Activated T-helper 2 cell treated with anti-CD3 and anti-CD28 coated beads, Interferon-gamma antibody, Interleukin-2, Interleukin-4, amounts not matched to agents 10 μg/mL and 5 μg/mL and 100 μg/mL, durations not matched to agents 14 hours and 24 hours and 36 hours (primary cell): ENCODE measurements around the gene LDLRAD3. TPM values are rescaled to one million over a fixed set of nuclear protein-coding genes. Genes with fewer than 3 reads are reported as not detected.

Experiments
- DNase-seq: peaks from one replicate; pipeline ENCODE4 v3.0.0; 2021; ENCODE audit warnings: low spot score
- H3K27ac Mint-ChIP-seq: one replicate; pipeline ENCODE4 v1.8.0; 2021; ENCODE audit warnings: mixed read lengths
- H3K27me3 Mint-ChIP-seq: one replicate; pipeline ENCODE4 v1.8.0; 2021; ENCODE audit warnings: low read depth, mixed read lengths
- H3K36me3 Mint-ChIP-seq: one replicate; pipeline ENCODE4 v1.8.0; 2021; ENCODE audit warnings: low read depth, mixed read lengths
- H3K4me1 Mint-ChIP-seq: one replicate; pipeline ENCODE4 v1.8.0; 2021; ENCODE audit warnings: low read depth, mixed read lengths
- H3K4me3 Mint-ChIP-seq: one replicate; pipeline ENCODE4 v1.8.0; 2021; ENCODE audit warnings: low read depth, mild to moderate bottlenecking, moderate library complexity, mixed read lengths
- H3K9me3 Mint-ChIP-seq: one replicate; pipeline ENCODE4 v1.8.0; 2021; ENCODE audit warnings: mixed read lengths
- intact Hi-C: fragments of 100-400 bp; cut with micrococcal nuclease; formaldehyde crosslinking; loops from one replicate; pipeline ENCODE4 v1.15.1; 2023
- total RNA-seq: library from RNA; stranded (reverse); gene quantifications from 2 replicates; pipeline ENCODE4 v1.2.3, GENCODE V29; 2022

LDLRAD3 gene
- total RNA-seq, 1 donor from 2014 or later = 1.4 TPM

DNA sequence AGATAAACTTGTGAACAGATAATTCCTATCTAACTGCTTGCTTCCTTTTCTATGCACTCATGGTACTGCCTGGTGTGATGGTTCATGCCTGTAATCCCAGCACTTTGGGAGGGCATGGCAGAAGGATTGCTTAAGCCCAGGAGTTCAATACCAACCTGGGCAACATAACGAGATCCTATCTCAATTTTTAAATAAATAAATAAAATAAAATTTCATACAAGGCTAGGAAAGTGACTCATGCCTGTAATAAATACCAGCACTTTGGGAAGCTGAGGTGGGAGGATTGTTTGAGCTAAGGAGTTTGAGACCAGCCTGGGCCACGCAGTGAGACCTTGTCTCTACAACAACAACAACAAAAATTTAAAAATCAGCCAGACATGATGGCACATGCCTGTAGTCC is 178.8 kb downstream of the LDLRAD3 start:
- Mint-ChIP-seq H3K27ac (no peak overlapping the region), H3K27me3 (peaks cover 17% of the 10 kb centered on the region), H3K4me1 (no peaks in the 10 kb centered on the region), H3K9me3 (no peaks in the 10 kb centered on the region), H3K4me3 (no peak overlapping the region), H3K36me3 (no peaks in the 10 kb centered on the region)
- no peak for DNase-seq
- intact Hi-C loops = no loop called here

DNA sequence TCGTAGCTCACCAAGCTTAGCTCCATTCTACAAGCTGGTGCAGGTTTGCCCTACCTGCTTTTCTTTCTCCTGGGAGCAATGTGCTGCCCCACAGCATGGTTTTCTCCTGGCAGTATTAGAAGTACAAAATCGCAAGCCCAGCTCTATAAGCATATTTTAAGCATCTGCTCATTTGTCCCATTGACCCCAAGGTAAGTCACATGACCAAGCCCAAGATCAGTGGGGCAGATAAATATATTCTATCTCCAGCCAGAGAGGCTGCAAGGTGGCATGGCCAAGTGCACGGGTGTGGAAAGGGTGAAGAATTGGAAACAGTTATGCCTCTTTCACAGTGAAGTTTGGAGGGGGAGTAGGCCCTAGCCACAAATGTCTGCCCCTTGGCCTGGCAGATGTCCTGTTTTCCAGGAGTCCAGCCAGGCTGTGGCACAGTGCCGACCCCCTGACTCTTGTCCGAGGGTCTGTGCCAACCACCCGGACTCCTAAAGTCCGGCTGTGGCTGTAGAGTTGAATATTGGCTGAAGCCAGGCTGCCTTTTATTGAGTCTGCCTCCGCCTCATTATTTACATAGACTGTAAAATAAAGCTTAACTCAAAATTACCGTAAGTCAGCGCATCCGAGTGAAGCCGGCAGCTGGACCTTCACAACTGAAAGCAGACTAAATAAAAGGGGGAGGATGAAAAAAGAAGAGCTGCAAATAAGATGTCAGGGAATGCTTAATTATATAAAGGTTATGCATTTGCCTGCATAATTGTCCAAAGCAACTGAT is 179.7 kb downstream of the LDLRAD3 start:
- Mint-ChIP-seq H3K27ac (no peak overlapping the region), H3K27me3 (peaks cover 14% of the 10 kb centered on the region), H3K4me1 (no peaks in the 10 kb centered on the region), H3K9me3 (no peaks in the 10 kb centered on the region), H3K36me3 (no peaks in the 10 kb centered on the region), H3K4me3 (no peak overlapping the region)
- intact Hi-C loops = no loop called here
- DNase-seq = no peak

DNA sequence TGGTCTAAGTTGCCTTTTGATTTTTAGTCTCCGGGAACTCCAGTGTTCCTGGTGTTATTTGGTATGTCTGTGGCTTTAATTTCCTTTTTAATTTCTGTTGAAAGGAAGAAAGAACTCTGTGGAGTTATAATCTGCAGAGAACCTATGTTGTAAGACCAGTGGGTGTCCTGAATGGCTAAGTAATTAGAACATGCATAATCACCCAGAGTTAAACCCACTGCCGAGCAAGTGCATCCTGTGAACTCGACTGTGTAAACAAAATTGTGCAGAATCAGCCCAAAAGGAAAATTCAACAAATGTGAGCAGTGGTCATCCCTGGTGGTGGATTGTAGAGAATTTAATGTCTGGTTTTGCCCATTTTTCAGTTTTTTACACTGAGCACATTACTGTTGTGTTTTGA is 182.8 kb downstream of the LDLRAD3 start:
- H3K9me3 Mint-ChIP-seq = no peaks in the 10 kb centered on the region
- intact Hi-C loops = no loop called here
- no peaks in the 10 kb centered on the region for H3K4me1 Mint-ChIP-seq
- no peak overlapping the region for H3K27ac Mint-ChIP-seq
- no peak for DNase-seq
- no peak overlapping the region for H3K4me3 Mint-ChIP-seq
- H3K27me3 Mint-ChIP-seq = peaks cover 16% of the 10 kb centered on the region
- H3K36me3 Mint-ChIP-seq = no peaks in the 10 kb centered on the region

DNA sequence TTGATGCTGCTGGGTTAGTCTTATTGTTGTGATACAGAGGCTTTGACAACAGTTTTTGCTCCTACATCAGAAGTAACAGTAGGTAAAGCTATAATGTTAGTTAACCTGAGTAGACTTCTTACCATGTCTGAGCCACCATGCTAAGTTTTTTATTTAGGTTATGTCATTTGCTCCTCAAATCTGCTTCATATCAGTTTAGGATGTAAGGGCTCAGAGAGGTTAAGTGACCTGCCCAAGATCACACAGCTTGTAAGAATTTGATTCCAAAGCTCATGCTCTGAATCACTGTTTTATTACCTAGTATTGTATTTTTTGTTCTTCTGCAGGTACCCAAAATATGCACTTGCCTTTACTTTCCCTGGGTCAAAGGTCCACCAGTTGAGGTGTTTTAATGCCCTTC is 183.7 kb downstream of the LDLRAD3 start:
- H3K27ac Mint-ChIP-seq = no peak overlapping the region
- no peaks in the 10 kb centered on the region for H3K9me3 Mint-ChIP-seq
- H3K36me3 Mint-ChIP-seq = no peaks in the 10 kb centered on the region
- H3K4me3 Mint-ChIP-seq = no peak overlapping the region
- H3K27me3 Mint-ChIP-seq = peaks cover 18% of the 10 kb centered on the region
- DNase-seq = no peak
- intact Hi-C loops = no loop called here
- peaks cover 2% of the 10 kb centered on the region for H3K4me1 Mint-ChIP-seq

DNA sequence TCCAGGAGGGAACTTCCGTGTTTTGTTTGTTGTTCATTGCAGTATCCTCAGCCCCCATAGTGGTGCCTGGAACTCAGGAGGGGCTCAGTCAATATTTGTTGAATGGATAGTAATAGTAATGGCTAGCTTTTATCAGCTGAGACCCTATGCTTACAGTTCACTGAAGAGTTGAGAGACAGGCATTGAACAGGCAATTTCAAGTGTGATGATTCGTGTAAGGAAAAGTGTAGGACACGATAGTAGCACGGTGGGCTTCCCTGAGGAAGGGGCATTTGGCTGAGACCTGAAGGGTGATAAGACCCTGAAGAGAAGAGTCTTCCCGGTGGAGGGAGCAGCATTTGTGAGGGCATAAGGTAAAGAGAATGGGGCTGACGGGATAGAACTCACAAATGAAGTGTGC is 186.1 kb downstream of the LDLRAD3 start:
- Mint-ChIP-seq H3K27ac (no peak overlapping the region), H3K4me3 (no peak overlapping the region), H3K36me3 (no peaks in the 10 kb centered on the region), H3K27me3 (peaks cover 24% of the 10 kb centered on the region), H3K9me3 (no peaks in the 10 kb centered on the region), H3K4me1 (peaks cover 2% of the 10 kb centered on the region)
- DNase-seq = no peak
- intact Hi-C loops = no loop called here

DNA sequence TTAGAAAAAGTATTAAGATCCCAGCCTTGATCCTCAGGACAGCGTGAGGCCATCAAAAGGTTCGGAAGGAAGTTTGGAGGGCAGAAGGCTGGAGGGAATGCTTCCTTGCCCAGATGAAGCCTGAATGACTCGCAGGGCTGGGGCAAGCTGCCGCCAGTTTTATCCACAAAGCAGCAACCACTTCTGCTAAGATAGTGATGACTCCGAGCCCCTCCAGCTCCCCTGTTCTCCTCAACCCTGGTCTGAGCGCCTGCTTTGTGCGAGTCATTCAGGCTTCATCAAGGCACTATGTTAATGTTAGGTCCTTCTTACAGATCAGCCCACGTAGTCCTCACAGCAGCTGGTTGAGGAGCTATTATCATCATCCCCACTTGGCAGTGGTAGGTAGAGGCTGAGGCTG is 186.5 kb downstream of the LDLRAD3 start:
- H3K27me3 Mint-ChIP-seq = peaks cover 24% of the 10 kb centered on the region
- no peaks in the 10 kb centered on the region for H3K9me3 Mint-ChIP-seq
- no peaks in the 10 kb centered on the region for H3K36me3 Mint-ChIP-seq
- peaks cover 2% of the 10 kb centered on the region for H3K4me1 Mint-ChIP-seq
- DNase-seq = no peak
- no peak overlapping the region for H3K4me3 Mint-ChIP-seq
- intact Hi-C loops = no loop called here
- no peak overlapping the region for H3K27ac Mint-ChIP-seq

DNA sequence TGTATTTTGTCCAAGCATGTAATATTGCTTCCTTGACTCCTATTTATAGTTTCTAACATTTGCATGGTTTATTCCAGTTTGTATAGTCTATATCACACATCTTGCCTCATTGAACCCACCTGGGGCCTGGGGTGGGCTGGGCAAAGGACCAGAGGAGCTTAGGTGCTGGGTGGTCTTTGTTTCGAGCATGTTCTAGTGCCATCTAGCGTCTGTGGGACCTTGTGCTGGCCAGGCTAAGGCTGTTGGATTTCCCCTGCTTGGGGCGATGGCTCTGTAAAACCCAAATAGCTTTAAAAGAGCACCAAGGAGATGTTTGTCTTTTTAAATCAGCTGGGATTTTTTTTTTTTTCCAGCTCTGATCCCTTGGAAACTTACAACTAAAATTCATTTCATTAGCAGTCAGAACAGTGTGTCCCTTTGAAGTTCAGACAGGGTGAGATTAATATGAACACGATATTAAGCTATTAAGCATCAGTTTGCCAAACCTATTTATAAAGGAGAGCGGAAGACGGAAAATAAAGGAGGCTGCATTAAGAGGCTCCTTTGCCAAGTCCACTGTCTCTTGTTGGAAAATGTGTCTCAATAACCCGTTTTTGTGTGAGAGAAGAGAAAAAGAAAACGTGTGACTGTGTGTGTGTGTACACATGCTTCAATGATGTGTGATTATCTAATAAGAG is 188.0 kb downstream of the LDLRAD3 start:
- Mint-ChIP-seq H3K27me3 (peaks cover 21% of the 10 kb centered on the region), H3K36me3 (no peaks in the 10 kb centered on the region), H3K4me3 (no peak overlapping the region), H3K27ac (no peak overlapping the region), H3K4me1 (peaks cover 2% of the 10 kb centered on the region), H3K9me3 (no peaks in the 10 kb centered on the region)
- no peak for DNase-seq
- intact Hi-C loops = no loop called here

DNA sequence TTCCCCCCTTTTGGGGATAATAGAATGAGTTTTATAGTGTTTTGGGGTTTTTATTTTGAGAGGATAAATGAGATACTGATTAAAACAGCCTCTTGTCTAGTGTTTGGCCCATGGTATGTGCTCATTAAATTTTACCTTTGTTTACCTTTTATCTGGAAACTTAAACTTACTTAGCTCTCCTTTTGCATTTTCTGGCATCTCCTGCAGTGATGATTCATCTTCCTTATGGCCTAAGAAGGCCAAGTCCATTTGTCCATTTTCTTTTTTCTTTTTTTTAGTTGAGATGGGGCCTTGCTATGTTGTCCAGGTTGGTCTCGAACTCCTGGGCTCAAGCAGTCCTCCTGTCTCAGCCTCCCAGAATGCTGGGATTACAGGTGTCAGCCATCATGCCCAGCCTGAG is 189.1 kb downstream of the LDLRAD3 start:
- H3K27me3 Mint-ChIP-seq = peaks cover 17% of the 10 kb centered on the region
- no peak for DNase-seq
- no peak overlapping the region for H3K27ac Mint-ChIP-seq
- H3K9me3 Mint-ChIP-seq = no peaks in the 10 kb centered on the region
- no peaks in the 10 kb centered on the region for H3K36me3 Mint-ChIP-seq
- peaks cover 2% of the 10 kb centered on the region for H3K4me1 Mint-ChIP-seq
- intact Hi-C loops = no loop called here
- no peak overlapping the region for H3K4me3 Mint-ChIP-seq

DNA sequence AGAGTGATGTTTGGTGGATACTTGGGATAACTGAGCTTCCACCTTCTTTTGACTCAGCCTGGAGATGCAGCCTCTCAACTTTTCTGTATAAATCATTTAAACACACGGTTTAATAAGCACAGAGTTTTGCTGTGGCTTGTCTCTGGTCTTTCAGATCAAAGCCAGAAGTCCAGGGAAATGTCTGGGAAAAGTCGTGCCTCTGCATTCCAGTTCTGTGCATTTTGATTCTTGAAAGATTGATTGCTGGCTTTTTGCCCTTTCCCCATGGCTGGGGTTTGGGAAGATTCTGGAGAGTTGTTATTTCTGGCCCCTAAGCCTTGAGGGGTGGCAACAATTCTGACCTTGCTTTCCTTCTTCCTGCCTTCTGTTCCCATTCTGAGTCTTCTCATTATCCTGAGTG is 191.2 kb downstream of the LDLRAD3 start:
- intact Hi-C loops = no loop called here
- no peaks in the 10 kb centered on the region for H3K36me3 Mint-ChIP-seq
- no peak for DNase-seq
- peaks cover 2% of the 10 kb centered on the region for H3K4me1 Mint-ChIP-seq
- H3K27me3 Mint-ChIP-seq = peaks cover 13% of the 10 kb centered on the region
- no peaks in the 10 kb centered on the region for H3K9me3 Mint-ChIP-seq
- no peak overlapping the region for H3K4me3 Mint-ChIP-seq
- H3K27ac Mint-ChIP-seq = no peak overlapping the region

DNA sequence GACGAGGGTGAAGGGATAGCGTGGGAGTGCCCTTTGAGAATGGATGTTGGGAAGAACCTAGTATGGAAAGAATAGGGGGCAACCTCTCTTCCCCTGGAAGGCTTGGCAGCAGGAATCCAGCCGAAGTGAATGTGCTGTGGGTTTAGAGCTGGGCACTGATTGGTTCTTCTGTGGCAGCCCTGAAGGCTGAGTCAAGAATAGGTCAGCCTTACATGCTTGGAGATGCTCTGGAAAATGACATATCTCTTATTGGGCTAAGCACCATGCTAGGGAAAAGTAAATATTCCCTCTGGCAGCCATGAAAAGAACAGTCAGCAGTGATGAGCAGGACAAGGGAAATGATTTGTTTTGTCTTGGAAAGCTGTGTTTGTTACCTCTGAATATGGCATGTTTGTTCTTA is 195.9 kb downstream of the LDLRAD3 start:
- H3K4me3 Mint-ChIP-seq = no peak overlapping the region
- no peak for DNase-seq
- H3K4me1 Mint-ChIP-seq = no peaks in the 10 kb centered on the region
- H3K27ac Mint-ChIP-seq = no peak overlapping the region
- H3K9me3 Mint-ChIP-seq = no peaks in the 10 kb centered on the region
- intact Hi-C loops = no loop called here
- H3K36me3 Mint-ChIP-seq = no peaks in the 10 kb centered on the region
- peaks cover 3% of the 10 kb centered on the region for H3K27me3 Mint-ChIP-seq

DNA sequence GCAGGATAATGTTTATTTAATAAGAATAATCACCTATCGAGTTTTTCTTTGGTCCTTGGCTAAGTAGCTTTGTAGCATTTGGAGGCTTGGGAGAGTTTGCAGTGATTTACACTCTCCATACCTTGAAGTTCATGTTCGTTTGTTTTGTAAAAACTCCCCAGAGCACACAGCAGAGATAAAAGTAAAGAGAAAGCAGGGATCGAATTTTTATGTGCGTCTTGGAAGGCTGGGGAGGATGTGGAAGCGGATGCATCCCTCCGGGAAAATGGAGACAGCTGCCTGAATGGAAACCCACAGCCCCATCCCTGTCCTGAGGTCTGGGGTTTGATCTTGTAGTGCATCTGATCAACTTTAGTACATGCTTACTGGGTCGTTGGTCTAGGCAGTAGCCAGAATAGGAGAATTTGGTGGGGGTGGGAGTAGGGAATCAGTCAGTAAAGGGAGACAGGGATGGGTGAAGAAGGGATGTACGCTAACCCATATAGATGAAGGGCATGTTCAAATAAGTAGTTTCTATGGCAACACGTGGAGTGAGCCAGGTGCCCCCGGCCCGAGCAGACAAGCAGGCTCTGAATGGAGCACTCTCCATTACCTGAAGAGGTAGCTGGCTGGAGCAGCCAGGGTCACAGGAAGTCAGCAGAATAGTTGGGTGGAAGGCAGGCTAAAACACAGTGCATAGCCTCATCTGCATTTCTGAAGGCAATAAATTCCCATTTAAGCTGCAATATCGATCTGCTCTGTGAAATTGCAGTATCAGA is 197.5 kb downstream of the LDLRAD3 start:
- DNase-seq = no peak
- Mint-ChIP-seq H3K4me1 (no peaks in the 10 kb centered on the region), H3K36me3 (no peaks in the 10 kb centered on the region), H3K4me3 (no peak overlapping the region), H3K9me3 (no peaks in the 10 kb centered on the region), H3K27ac (no peak overlapping the region), H3K27me3 (peaks cover 3% of the 10 kb centered on the region)
- intact Hi-C loops = no loop called here

DNA sequence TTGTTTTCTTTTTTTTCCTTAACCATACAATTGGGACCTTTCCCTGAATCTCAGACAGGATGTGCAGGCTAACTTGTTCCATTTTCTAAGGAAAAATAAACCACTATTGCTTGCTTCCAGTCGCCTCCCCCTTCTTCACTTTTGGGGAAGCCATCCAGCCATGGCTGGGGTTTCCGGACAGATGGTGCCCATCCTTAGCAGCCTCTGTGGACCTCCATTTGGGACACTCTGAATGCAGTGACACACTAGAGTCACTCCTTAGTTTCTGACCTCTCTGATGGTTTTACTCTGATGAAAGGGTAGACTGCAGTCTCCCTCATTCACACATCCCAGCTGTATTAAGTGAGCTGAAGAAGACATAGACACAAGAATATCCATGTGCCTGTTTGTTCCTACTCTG is 198.1 kb downstream of the LDLRAD3 start:
- H3K4me1 Mint-ChIP-seq = no peaks in the 10 kb centered on the region
- intact Hi-C loops = no loop called here
- H3K27me3 Mint-ChIP-seq = peaks cover 3% of the 10 kb centered on the region
- H3K9me3 Mint-ChIP-seq = no peaks in the 10 kb centered on the region
- H3K27ac Mint-ChIP-seq = no peak overlapping the region
- H3K36me3 Mint-ChIP-seq = no peaks in the 10 kb centered on the region
- no peak overlapping the region for H3K4me3 Mint-ChIP-seq
- DNase-seq = no peak

DNA sequence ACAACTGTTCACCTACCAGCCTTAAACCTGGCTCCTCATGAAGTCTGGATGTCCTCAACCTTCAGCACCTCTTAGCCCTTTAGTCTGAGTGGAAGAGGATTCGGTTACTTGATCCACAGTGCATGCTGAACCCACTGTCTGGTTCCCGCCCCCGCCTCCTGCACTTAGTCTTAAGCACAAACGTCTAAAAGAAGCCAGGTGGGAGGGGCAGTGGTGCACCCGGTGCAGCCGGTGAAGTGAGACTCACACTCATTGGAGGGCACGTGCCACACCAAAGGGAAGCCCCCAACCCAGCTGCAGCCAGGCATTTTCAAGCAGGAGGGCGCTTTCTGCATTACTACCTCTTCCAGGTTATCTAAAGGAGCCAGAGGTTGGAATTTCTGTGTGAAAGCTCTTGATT is 198.6 kb downstream of the LDLRAD3 start:
- intact Hi-C loops = no loop called here
- Mint-ChIP-seq H3K4me3 (no peak overlapping the region), H3K27me3 (peaks cover 3% of the 10 kb centered on the region), H3K9me3 (no peaks in the 10 kb centered on the region), H3K27ac (no peak overlapping the region), H3K36me3 (no peaks in the 10 kb centered on the region), H3K4me1 (no peaks in the 10 kb centered on the region)
- DNase-seq = no peak
